Activated CD8-positive, alpha-beta memory T cell treated with anti-CD3 and anti-CD28 coated beads, Interleukin-2, amount 10 ng/mL, durations not matched to agents 7 days and 5 days (primary cell): Measurements from ENCODE around the gene SPRED2. TPM values are rescaled to one million over a fixed set of nuclear protein-coding genes. Genes with fewer than 3 reads are reported as not detected.

Source experiments
- ATAC-seq: fragments of 150-1000 bp; cut with Tn5 transposase; one replicate; pipeline ENCODE4 v1.10.0; 2021; ENCODE audit warnings: moderate library complexity
- CTCF ChIA-PET: fragments of 350-600 bp; sonication (Branson Sonifier 250); formaldehyde crosslinking; loops from one replicate; lab custom pipeline; 2021; ENCODE audit warnings: antibody characterized with exemption; lab: Charles Lee
- DNase-seq: peaks from one replicate; pipeline ENCODE4 v3.0.0-alpha.2; 2020
- H3K27ac Mint-ChIP-seq: one replicate; pipeline ENCODE4 v1.8.0; 2021; ENCODE audit warnings: mild to moderate bottlenecking, mixed read lengths
- H3K27me3 Mint-ChIP-seq: one replicate; pipeline ENCODE4 v1.8.0; 2021; ENCODE audit warnings: mixed read lengths
- H3K36me3 Mint-ChIP-seq: one replicate; pipeline ENCODE4 v1.8.0; 2021; ENCODE audit warnings: mild to moderate bottlenecking, mixed read lengths
- H3K4me1 Mint-ChIP-seq: one replicate; pipeline ENCODE4 v1.8.0; 2021; ENCODE audit warnings: mixed read lengths
- H3K4me3 Mint-ChIP-seq: one replicate; pipeline ENCODE4 v1.8.0; 2021; ENCODE audit warnings: mild to moderate bottlenecking, moderate library complexity, mixed read lengths
- H3K9me3 Mint-ChIP-seq: one replicate; pipeline ENCODE4 v1.8.0; 2022; ENCODE audit warnings: low read depth, mixed read lengths
- total RNA-seq, 2 experiments: library from RNA; stranded (reverse); gene quantifications; one replicate each; pipeline ENCODE4 v1.2.3, GENCODE V29; 2021

The SPRED2 gene
- total RNA-seq, 2 experiments from 2014 or later = 3.2 to 3.5 TPM

DNA sequence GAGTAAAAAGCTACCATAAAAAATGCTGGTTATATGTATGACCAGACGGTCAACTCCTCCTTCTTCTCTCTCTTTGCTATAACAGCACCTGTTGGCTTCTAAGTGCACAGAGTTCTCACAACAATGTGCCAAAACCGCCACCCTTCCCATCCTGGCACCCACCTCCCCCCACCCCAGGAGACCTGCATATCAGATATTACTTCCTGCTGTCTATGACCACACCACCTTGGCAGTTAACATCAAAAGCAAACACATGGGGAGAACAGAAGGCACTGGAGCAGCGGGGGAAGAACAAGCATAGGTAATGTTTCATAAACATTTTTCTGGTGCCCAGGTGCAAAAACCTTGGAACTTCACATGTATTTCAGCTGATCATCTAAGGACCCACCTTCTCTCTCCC, 15.5 kb downstream of the SPRED2 start:
- no peak for DNase-seq
- H3K27ac Mint-ChIP-seq = no peak overlapping the region
- CTCF ChIA-PET = interaction anchor here (0.9 to 1.1 kb wide), 2 partner anchors 97 to 190 kb away, joined by 3 read pairs; no protein-coding TSS in a partner anchor

DNA sequence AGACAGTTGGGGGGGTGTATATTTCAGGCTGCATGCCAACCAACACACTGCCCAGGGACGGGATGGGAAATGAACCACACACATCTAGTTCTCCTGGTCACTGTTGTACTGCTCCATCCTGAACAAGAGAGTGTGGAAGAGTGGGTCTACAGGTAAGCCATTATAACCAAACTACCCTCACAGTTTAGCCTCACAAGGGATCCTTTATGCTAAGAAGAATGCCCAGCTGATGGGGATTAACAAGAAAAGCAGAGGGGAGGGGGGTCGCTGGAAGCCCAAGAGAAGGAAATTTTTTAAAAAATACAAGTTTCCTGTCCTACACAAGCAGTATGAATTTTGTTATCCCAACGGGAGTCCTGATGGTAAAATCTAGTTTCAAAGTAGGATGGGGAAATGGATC, 16.1 kb downstream of the SPRED2 start:
- Mint-ChIP-seq H3K27me3 (peaks cover 24% of the 10 kb centered on the region), H3K9me3 (no peaks in the 10 kb centered on the region), H3K4me1 (peaks cover 18% of the 10 kb centered on the region), H3K36me3 (peaks cover 1% of the 10 kb centered on the region), H3K27ac (no peak overlapping the region), H3K4me3 (no peak overlapping the region)
- CTCF ChIA-PET = interaction anchor here (0.9 kb wide), 1 partner anchor 189 kb away, joined by 3 read pairs; no protein-coding TSS in a partner anchor
- ATAC-seq = no peak
- DNase-seq = no peak

More for the DNA sequence above, 15.5 kb downstream of the SPRED2 start:
- Mint-ChIP-seq H3K36me3 (peaks cover 1% of the 10 kb centered on the region), H3K9me3 (no peaks in the 10 kb centered on the region), H3K4me1 (peaks cover 18% of the 10 kb centered on the region), H3K4me3 (no peak overlapping the region), H3K27me3 (peaks cover 20% of the 10 kb centered on the region)
- no peak for ATAC-seq

DNA sequence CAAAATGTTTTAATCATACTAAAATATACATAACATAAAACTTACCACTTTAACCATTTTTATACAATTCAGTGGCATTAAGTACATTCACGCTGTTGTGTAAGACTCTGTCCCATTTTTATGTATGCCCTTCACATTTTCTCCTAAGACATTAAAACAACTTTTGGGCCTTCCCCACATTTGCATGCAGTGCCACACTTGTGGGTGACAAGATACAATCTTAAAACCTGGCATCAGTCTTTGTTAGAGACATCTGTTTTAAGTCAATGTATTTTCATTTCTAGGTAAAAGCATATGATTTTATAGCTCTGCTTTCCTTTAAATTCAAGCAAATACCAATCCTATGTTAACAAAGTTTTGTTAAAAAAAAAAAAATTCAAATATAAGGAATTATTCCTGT, 17.3 kb downstream of the SPRED2 start:
- DNase-seq = no peak
- no peak for ATAC-seq
- CTCF ChIA-PET = interaction anchor here (1.0 kb wide), 1 partner anchor 9 kb away, joined by 3 read pairs; no protein-coding TSS in a partner anchor
- Mint-ChIP-seq H3K9me3 (no peaks in the 10 kb centered on the region), H3K4me3 (no peak overlapping the region), H3K4me1 (peaks cover 12% of the 10 kb centered on the region), H3K36me3 (no peaks in the 10 kb centered on the region), H3K27me3 (peaks cover 26% of the 10 kb centered on the region), H3K27ac (no peak overlapping the region)

- Mint-ChIP-seq H3K9me3 (no peaks in the 10 kb centered on the region), H3K4me1 (peaks cover 12% of the 10 kb centered on the region), H3K4me3 (no peak overlapping the region), H3K36me3 (no peaks in the 10 kb centered on the region), H3K27me3 (peaks cover 31% of the 10 kb centered on the region), H3K27ac (no peak overlapping the region)
- DNase-seq (no peak), ATAC-seq (no peak)
- CTCF ChIA-PET = no interaction called here
Measured at GRCh38 chr2:65413610-65414009, 18.8 kb downstream of the SPRED2 start.

DNA sequence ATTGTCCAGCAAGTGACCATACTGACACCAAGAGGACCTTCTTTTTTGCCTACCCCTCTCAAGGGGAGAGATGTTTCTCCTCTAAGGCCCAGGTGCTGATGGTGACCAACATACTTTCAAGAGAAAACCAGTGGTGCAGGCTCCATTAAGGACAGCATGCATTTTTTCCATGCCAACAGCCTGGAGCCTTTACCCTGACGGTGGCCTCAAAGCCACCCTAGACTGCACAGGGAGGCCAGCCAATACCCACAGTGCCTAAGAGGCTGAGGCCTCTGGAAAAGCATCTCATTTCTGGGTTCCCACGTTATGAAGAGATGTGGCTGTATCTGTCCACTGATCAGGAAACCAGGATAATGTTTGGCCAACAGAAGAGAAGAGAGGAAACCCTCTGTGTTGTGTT, 19.3 kb downstream of the SPRED2 start:
- no peaks in the 10 kb centered on the region for H3K9me3 Mint-ChIP-seq
- H3K27me3 Mint-ChIP-seq = peaks cover 33% of the 10 kb centered on the region
- CTCF ChIA-PET = no interaction called here
- no peak overlapping the region for H3K4me3 Mint-ChIP-seq
- peaks cover 10% of the 10 kb centered on the region for H3K4me1 Mint-ChIP-seq
- H3K36me3 Mint-ChIP-seq = no peaks in the 10 kb centered on the region
- H3K27ac Mint-ChIP-seq = no peak overlapping the region
- ATAC-seq = no peak
- DNase-seq = no peak

DNA sequence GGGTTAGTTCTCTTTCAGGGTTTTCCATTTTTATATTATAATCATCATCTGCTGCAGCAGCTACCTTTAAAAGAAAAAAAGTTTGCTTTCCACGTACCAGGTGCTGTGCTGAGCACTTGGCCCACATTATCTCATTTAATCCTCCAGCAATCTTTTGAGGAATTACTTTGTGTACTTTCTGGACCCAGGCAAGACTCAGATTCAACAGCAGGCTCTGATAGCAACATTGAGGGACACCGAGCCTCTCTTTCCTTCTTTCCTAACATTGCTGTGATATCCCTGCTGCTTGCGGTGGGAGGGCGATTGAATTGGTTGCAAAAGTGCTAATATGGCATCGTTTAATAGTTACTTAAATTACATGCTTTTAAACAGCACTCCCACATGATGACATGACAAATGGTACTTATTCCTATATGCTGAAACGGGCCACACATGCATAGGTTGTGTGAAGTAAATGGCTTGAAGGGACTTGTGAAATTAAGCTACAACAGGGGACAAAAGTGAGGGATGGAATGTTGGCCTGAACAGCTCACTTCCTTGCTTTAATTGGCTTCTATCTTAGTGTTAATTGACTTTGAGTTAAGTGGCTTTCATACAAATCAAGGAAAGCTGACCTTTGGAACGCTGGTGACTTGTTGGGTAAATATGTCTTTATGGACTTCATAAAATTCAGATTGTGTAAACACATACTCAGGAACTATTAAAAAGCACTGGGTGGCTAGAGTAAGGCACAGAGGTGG, 21.2 kb downstream of the SPRED2 start:
- no peak for DNase-seq
- ATAC-seq = no peak
- CTCF ChIA-PET = no interaction called here

GRCh38 chr2:65409045-65409444, 23.4 kb downstream of the SPRED2 start:
- ATAC-seq (no peak), DNase-seq (no peak)
- CTCF ChIA-PET = no interaction called here
- Mint-ChIP-seq H3K27ac (no peak overlapping the region), H3K4me3 (no peak overlapping the region), H3K9me3 (no peaks in the 10 kb centered on the region), H3K4me1 (peaks cover 7% of the 10 kb centered on the region), H3K27me3 (peaks cover 32% of the 10 kb centered on the region), H3K36me3 (no peaks in the 10 kb centered on the region)

More for the DNA sequence above, 21.2 kb downstream of the SPRED2 start:
- Mint-ChIP-seq H3K4me3 (no peak overlapping the region), H3K27me3 (peaks cover 33% of the 10 kb centered on the region), H3K9me3 (no peaks in the 10 kb centered on the region), H3K36me3 (no peaks in the 10 kb centered on the region), H3K27ac (no peak overlapping the region), H3K4me1 (peaks cover 7% of the 10 kb centered on the region)

DNA sequence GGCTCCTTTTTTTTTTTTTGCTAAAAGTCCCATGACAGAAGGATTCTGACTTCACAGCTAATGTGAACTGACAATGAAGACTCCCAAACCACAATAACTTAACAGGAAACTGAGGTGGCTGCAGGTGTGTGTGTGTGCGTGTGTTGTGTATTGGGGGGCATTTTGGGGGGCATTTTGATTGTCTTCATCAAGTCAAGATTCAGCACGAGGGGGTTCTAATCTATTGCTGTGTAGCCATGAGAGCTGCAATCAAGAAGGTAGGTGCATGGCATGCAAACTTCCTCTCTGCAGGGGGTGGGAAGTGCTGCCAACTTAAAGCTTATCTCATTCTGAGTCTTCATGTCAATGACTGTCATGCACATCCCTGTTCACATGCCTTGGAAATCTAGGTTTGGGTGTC, 25.2 kb downstream of the SPRED2 start:
- H3K27me3 Mint-ChIP-seq = peaks cover 22% of the 10 kb centered on the region
- H3K4me1 Mint-ChIP-seq = peaks cover 7% of the 10 kb centered on the region
- CTCF ChIA-PET = interaction anchor here (0.6 to 1.6 kb wide), 3 partner anchors 11 to 39 kb away, joined by 3 read pairs; no protein-coding TSS in a partner anchor
- ATAC-seq (no peak), DNase-seq (no peak)
- no peaks in the 10 kb centered on the region for H3K36me3 Mint-ChIP-seq
- no peak overlapping the region for H3K27ac Mint-ChIP-seq
- no peaks in the 10 kb centered on the region for H3K9me3 Mint-ChIP-seq
- H3K4me3 Mint-ChIP-seq = no peak overlapping the region

GRCh38 chr2:65404988-65405697, 27.3 kb downstream of the SPRED2 start:
- CTCF ChIA-PET = interaction anchor here (0.9 kb wide), 1 partner anchor 140 kb away, joined by 3 read pairs; no protein-coding TSS in a partner anchor
- H3K27me3 Mint-ChIP-seq = peaks cover 19% of the 10 kb centered on the region
- H3K4me3 Mint-ChIP-seq = no peak overlapping the region
- no peak overlapping the region for H3K27ac Mint-ChIP-seq
- H3K36me3 Mint-ChIP-seq = no peaks in the 10 kb centered on the region
- ATAC-seq (no peak), DNase-seq (no peak)
- peaks cover 7% of the 10 kb centered on the region for H3K4me1 Mint-ChIP-seq
- H3K9me3 Mint-ChIP-seq = no peaks in the 10 kb centered on the region

DNA sequence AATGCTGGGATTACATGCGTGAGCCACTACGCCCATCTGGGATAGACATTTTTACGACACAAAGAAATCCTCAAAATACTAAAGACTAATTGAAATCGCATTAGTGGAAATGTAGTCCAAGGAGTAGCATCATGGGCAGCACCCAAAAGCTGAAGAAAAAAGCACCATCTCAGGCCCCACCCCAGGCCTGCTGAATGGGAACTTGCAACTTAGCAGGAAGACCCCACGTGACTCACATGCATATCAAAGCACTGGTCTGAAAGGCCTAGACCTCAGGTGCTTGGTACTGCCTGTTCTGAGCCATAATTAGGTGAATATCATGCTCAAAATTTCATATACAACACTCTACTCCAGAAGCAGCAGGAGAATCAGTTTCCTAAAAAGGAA, 28.9 kb downstream of the SPRED2 start:
- Mint-ChIP-seq H3K4me3 (no peak overlapping the region), H3K4me1 (peaks cover 7% of the 10 kb centered on the region), H3K9me3 (no peaks in the 10 kb centered on the region), H3K27ac (no peak overlapping the region), H3K36me3 (no peaks in the 10 kb centered on the region), H3K27me3 (peaks cover 17% of the 10 kb centered on the region)
- DNase-seq (no peak), ATAC-seq (no peak)
- CTCF ChIA-PET = interaction anchor here (1.8 kb wide), 1 partner anchor 20 kb away, joined by 4 read pairs; no protein-coding TSS in a partner anchor

GRCh38 chr2:65402780-65403528, 29.4 kb downstream of the SPRED2 start:
- H3K36me3 Mint-ChIP-seq = no peaks in the 10 kb centered on the region
- no peak for DNase-seq
- H3K9me3 Mint-ChIP-seq = no peaks in the 10 kb centered on the region
- H3K4me3 Mint-ChIP-seq = no peak overlapping the region
- ATAC-seq = no peak
- peaks cover 11% of the 10 kb centered on the region for H3K4me1 Mint-ChIP-seq
- CTCF ChIA-PET = interaction anchor here (1.8 kb wide), 1 partner anchor 20 kb away, joined by 4 read pairs; no protein-coding TSS in a partner anchor
- H3K27me3 Mint-ChIP-seq = peaks cover 18% of the 10 kb centered on the region
- no peak overlapping the region for H3K27ac Mint-ChIP-seq

DNA sequence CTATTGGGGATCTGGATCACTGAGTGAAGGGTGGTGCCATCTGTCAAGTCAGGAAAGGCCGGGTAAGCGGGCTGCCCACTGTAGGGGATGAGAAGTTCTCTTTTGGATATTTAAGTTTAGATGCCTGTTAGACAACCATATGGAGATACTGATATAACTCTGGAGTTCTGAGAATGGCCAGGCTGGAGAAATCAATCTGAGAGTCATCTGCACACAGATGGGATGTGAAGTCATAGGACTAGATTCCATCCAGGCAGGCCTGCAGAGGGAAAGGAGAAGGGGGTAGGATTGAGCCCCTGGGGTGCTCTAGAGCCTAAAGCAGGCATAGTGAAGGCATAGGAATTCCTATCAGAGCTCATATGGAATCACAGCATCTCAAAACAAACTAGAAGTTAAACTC, 30.1 kb downstream of the SPRED2 start:
- no peak overlapping the region for H3K27ac Mint-ChIP-seq
- H3K9me3 Mint-ChIP-seq = no peaks in the 10 kb centered on the region
- H3K36me3 Mint-ChIP-seq = no peaks in the 10 kb centered on the region
- CTCF ChIA-PET = interaction anchor here (0.7 to 1.8 kb wide), 2 partner anchors 16 to 19 kb away, joined by 4 read pairs; no protein-coding TSS in a partner anchor
- peaks cover 18% of the 10 kb centered on the region for H3K27me3 Mint-ChIP-seq
- no peak overlapping the region for H3K4me3 Mint-ChIP-seq
- peaks cover 14% of the 10 kb centered on the region for H3K4me1 Mint-ChIP-seq
- ATAC-seq (no peak), DNase-seq (no peak)

- peak overlapping the region; percentile 53 for H3K27ac Mint-ChIP-seq
- CTCF ChIA-PET = interaction anchor here (1.0 to 1.3 kb wide), 3 partner anchors 11 to 74 kb away, joined by 3 read pairs; no protein-coding TSS in a partner anchor
- H3K9me3 Mint-ChIP-seq = no peaks in the 10 kb centered on the region
- DNase-seq = peak; percentile 70
- no peak overlapping the region for H3K4me3 Mint-ChIP-seq
- H3K4me1 Mint-ChIP-seq = peaks cover 23% of the 10 kb centered on the region
- H3K27me3 Mint-ChIP-seq = peaks cover 23% of the 10 kb centered on the region
- no peaks in the 10 kb centered on the region for H3K36me3 Mint-ChIP-seq
- peak; percentile 82 for ATAC-seq
Measured at GRCh38 chr2:65397122-65397521, 35.3 kb downstream of the SPRED2 start.
